WTC11 (cell line): ENCODE data around the gene INPP5F. TPM values are rescaled to one million over a fixed set of nuclear protein-coding genes. Genes with fewer than 3 reads are reported as not detected.
A peak's percentile ranks its signal among the peaks of the same experiment; 100 is the strongest.

ENCODE experiments used
- ATAC-seq: fragments of 200-7000 bp; cut with Tn5 transposase; 2 replicates; pipeline ENCODE4 v1.10.0; 2021; ENCODE audit warnings: mild to moderate bottlenecking, moderate library complexity
- CTCF ChIA-PET: fragments of 300-600 bp; sonication (Branson Sonifier 250); formaldehyde crosslinking; loops from one replicate; lab custom pipeline; 2021; ENCODE audit warnings: antibody characterized with exemption; lab: Charles Lee
- POLR2A ChIA-PET: fragments of 350-600 bp; sonication (Branson Sonifier 250); formaldehyde crosslinking; loops from one replicate; lab custom pipeline; 2021; ENCODE audit warnings: antibody characterized with exemption; lab: Charles Lee
- DNase-seq: peaks from one replicate; pipeline ENCODE4 v3.0.0; 2021; ENCODE audit warnings: low spot score
- H3K27ac Mint-ChIP-seq: 2 replicates; pipeline ENCODE4 v1.8.0; 2021; ENCODE audit warnings: mixed read lengths
- H3K27me3 Mint-ChIP-seq: 2 replicates; pipeline ENCODE4 v1.8.0; 2021; ENCODE audit warnings: low read depth, mild to moderate bottlenecking, moderate library complexity, mixed read lengths
- H3K36me3 Mint-ChIP-seq: 2 replicates; pipeline ENCODE4 v1.8.0; 2021; ENCODE audit warnings: mixed read lengths
- H3K4me1 Mint-ChIP-seq: 2 replicates; pipeline ENCODE4 v1.8.0; 2022; ENCODE audit warnings: mixed read lengths
- H3K4me3 Mint-ChIP-seq: 2 replicates; pipeline ENCODE4 v1.8.0; 2021; ENCODE audit warnings: mild to moderate bottlenecking, moderate library complexity, mixed read lengths
- H3K9me3 Mint-ChIP-seq: 2 replicates; pipeline ENCODE4 v1.8.0; 2021; ENCODE audit warnings: mixed read lengths
- ATF1 ChIP-seq: sonication (generic); formaldehyde crosslinking; IDR thresholded peaks from 2 replicates; pipeline ENCODE4 v1.8.1; 2023; ENCODE audit warnings: mild to moderate bottlenecking, moderate library complexity, missing genetic modification reagents
- JUN ChIP-seq: sonication (generic); formaldehyde crosslinking; IDR thresholded peaks from 2 replicates; pipeline ENCODE4 v1.8.0; 2023; ENCODE audit warnings: mild to moderate bottlenecking, missing genetic modification reagents
- KAT7 ChIP-seq: sonication (generic); formaldehyde crosslinking; IDR thresholded peaks from 2 replicates; pipeline ENCODE4 v1.8.1; 2023; ENCODE audit warnings: missing genetic modification reagents, mild to moderate bottlenecking, borderline replicate concordance
- MXD4 ChIP-seq: fragments of 250-450 bp; sonication (Bioruptor Pico); IDR thresholded peaks from 2 replicates; pipeline ENCODE4 v1.8.0; 2021; ENCODE audit warnings: mild to moderate bottlenecking, moderate library complexity, borderline replicate concordance
- NFATC4 ChIP-seq: fragments of 250-450 bp; sonication (Bioruptor Pico); IDR thresholded peaks from 2 replicates; pipeline ENCODE4 v1.9.0; 2021; ENCODE audit warnings: mild to moderate bottlenecking
- OVOL2 ChIP-seq: fragments of 250-450 bp; sonication (Bioruptor Pico); IDR thresholded peaks from 2 replicates; pipeline ENCODE4 v1.9.0; 2021; ENCODE audit warnings: mild to moderate bottlenecking, borderline replicate concordance
- SMAD3 ChIP-seq: sonication (generic); formaldehyde crosslinking; IDR thresholded peaks from 2 replicates; pipeline ENCODE4 v1.8.0; 2022; ENCODE audit warnings: missing genetic modification reagents, mild to moderate bottlenecking, borderline replicate concordance
- SMAD4 ChIP-seq: sonication (generic); formaldehyde crosslinking; IDR thresholded peaks from 2 replicates; pipeline ENCODE4 v1.8.0; 2022; ENCODE audit warnings: mild to moderate bottlenecking, missing genetic modification reagents
- TEAD1 ChIP-seq: sonication (generic); formaldehyde crosslinking; IDR thresholded peaks from 2 replicates; pipeline ENCODE4 v1.8.0; 2022; ENCODE audit warnings: mild to moderate bottlenecking, missing genetic modification reagents
- TEAD4 ChIP-seq: sonication (generic); formaldehyde crosslinking; IDR thresholded peaks from 2 replicates; pipeline ENCODE4 v1.8.0; 2022; ENCODE audit warnings: mild to moderate bottlenecking, missing genetic modification reagents
- ZBTB21 ChIP-seq: sonication (generic); formaldehyde crosslinking; IDR thresholded peaks from 2 replicates; pipeline ENCODE4 v1.8.1; 2023; ENCODE audit warnings: mild to moderate bottlenecking, missing genetic modification reagents, borderline replicate concordance
- ZNF317 ChIP-seq: sonication (generic); formaldehyde crosslinking; IDR thresholded peaks from 2 replicates; pipeline ENCODE4 v1.8.1; 2023; ENCODE audit warnings: low read depth, mild to moderate bottlenecking, moderate library complexity, missing genetic modification reagents, borderline replicate concordance
- total RNA-seq: library from RNA; stranded (reverse); gene quantifications from 3 replicates; pipeline ENCODE4 v1.2.3, GENCODE V29; 2021
- TF ChIP-seq, protein P1 (sequence below): sonication (generic); formaldehyde crosslinking; IDR thresholded peaks from 2 replicates; pipeline ENCODE4 v1.8.0; 2022; ENCODE audit warnings: mild to moderate bottlenecking, missing genetic modification reagents
- TF ChIP-seq, protein P2 (sequence below): sonication (generic); formaldehyde crosslinking; IDR thresholded peaks from 2 replicates; pipeline ENCODE4 v1.8.1; 2023; ENCODE audit warnings: mild to moderate bottlenecking, missing genetic modification reagents
- TF ChIP-seq, protein P3 (sequence below): sonication (generic); formaldehyde crosslinking; IDR thresholded peaks from 2 replicates; pipeline ENCODE4 v1.8.1; 2023; ENCODE audit warnings: mild to moderate bottlenecking, missing genetic modification reagents
- TF ChIP-seq, protein P4 (sequence below): sonication (generic); formaldehyde crosslinking; IDR thresholded peaks from 2 replicates; pipeline ENCODE4 v1.8.0; 2023; ENCODE audit warnings: missing genetic modification reagents
- TF ChIP-seq, protein P5 (sequence below): fragments of 250-450 bp; sonication (Bioruptor Pico); IDR thresholded peaks from 2 replicates; pipeline ENCODE4 v1.8.0; 2021; ENCODE audit warnings: mild to moderate bottlenecking
- TF ChIP-seq, protein P6 (sequence below): sonication (generic); formaldehyde crosslinking; IDR thresholded peaks from 2 replicates; pipeline ENCODE4 v1.8.1; 2023; ENCODE audit warnings: mild to moderate bottlenecking, missing genetic modification reagents, moderate library complexity

Gene INPP5F
- total RNA-seq, 1 experiment from 2014 or later: 83.3 TPM

DNA sequence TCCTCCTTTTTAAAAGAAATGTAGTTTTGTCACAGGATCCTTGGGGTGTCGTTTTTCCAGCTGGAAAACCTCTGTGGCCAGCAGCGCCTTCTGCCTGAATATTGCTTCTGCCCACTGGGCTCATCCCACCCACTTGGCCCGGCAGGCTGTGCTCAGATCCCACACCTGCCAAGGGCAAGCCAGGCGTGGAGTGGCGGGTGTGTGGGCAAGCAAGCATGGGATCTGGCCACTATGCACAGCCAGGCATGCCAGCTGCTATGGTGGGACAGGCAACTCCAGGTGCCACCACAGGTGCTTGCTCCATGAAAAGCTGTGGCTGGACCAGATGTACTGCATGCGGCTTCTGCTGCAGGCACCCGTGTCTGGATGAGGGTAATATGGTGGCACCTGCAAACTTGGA is 31.2 kb upstream of the INPP5F start:
- ATAC-seq (no peak), DNase-seq (no peak)
- no peaks in the 10 kb centered on the region for H3K27me3 Mint-ChIP-seq
- H3K9me3 Mint-ChIP-seq: peaks cover 19% of the 10 kb centered on the region
- CTCF ChIA-PET: no interaction called here
- H3K27ac Mint-ChIP-seq: no peak overlapping the region
- H3K4me3 Mint-ChIP-seq: no peak overlapping the region
- TF ChIP-seq, protein P1, sequence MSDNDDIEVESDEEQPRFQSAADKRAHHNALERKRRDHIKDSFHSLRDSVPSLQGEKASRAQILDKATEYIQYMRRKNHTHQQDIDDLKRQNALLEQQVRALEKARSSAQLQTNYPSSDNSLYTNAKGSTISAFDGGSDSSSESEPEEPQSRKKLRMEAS (CRISPR knock-in tag): no peak
- no peak for TF ChIP-seq KAT7 (CRISPR knock-in tag)
- TF ChIP-seq TEAD1 (CRISPR knock-in tag): no peak
- TF ChIP-seq SMAD3 (CRISPR knock-in tag): no peak
- TF ChIP-seq ATF1 (CRISPR knock-in tag): no peak
- TF ChIP-seq, protein P2, sequence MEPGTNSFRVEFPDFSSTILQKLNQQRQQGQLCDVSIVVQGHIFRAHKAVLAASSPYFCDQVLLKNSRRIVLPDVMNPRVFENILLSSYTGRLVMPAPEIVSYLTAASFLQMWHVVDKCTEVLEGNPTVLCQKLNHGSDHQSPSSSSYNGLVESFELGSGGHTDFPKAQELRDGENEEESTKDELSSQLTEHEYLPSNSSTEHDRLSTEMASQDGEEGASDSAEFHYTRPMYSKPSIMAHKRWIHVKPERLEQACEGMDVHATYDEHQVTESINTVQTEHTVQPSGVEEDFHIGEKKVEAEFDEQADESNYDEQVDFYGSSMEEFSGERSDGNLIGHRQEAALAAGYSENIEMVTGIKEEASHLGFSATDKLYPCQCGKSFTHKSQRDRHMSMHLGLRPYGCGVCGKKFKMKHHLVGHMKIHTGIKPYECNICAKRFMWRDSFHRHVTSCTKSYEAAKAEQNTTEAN (CRISPR knock-in tag): no peak
- TF ChIP-seq, all 79 proteins: peak for 0
- Mint-ChIP-seq H3K4me1 (peaks cover 9% of the 10 kb centered on the region), H3K36me3 (no peaks in the 10 kb centered on the region; the same call in 1 of the 2 replicates)
- POLR2A ChIA-PET: interaction anchor here (1.9 kb wide), 1 partner anchor 31 kb away, joined by 6 read pairs; the partner anchor contains the start of gene INPP5F

DNA sequence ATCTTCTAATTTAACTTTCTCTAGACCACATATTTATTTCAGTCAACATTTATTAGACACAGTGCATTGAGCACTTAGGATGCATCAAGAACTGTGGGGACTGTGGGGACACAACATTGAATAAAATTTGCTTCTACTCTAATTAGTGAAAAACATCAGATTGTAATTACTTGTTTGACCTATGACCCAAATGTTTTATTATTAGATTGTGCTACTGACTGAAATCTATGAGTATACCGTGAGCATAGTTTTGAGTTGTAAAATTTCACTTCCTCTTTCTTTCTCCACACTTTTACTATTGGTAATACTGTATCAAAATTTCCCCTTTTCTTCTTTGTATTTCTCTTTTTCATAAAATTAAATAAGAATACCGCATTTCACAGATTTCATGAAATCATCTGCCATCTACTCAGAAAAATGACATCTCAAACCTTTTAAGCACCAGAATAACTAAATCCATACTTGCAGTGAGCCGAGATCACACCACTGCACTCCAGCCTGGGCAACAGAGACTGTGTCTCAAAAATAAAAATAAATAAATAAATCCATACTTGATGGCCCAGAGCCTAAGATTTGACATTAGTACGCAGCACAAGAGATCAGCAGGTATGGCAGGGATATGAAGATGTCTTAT is 25.4 kb upstream of the INPP5F start:
- H3K9me3 Mint-ChIP-seq: peaks cover 9% of the 10 kb centered on the region
- no peak for DNase-seq

DNA sequence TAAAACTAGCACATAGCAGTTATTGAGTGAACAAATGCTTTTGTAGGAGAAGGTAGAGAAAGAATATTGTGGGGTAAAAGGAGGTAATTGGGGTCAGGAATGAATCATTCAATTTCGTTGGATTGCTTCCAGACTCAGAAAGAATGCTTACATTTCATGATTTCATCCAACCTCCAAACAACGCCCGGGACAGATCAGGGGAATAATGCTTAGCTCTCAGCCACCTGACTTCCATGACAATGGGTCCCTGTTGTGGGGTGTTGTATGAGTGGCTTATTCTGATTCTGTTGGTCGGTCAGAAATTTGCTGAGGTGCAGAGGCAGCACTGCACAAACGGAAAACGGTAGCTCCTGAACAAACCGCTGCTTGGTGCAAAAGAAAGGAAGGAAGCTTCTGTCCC is 24.0 kb upstream of the INPP5F start:
- ATAC-seq (peak; percentile 71), DNase-seq (no peak)
- Mint-ChIP-seq H3K27me3 (no peaks in the 10 kb centered on the region), H3K4me3 (no peak overlapping the region), H3K27ac (no peak overlapping the region), H3K36me3 (peaks cover 10% of the 10 kb centered on the region), H3K4me1 (peaks cover 18% of the 10 kb centered on the region), H3K9me3 (peaks cover 11% of the 10 kb centered on the region)
- CTCF ChIA-PET: interaction anchor here (0.5 to 1.5 kb wide), 5 partner anchors 15 to 117 kb away, joined by 3 to 8 read pairs (median 4); no protein-coding TSS in a partner anchor
- POLR2A ChIA-PET: interaction anchor here (0.5 to 0.8 kb wide), 4 partner anchors 15 to 192 kb away, joined by 3 to 6 read pairs (median 4); no protein-coding TSS in a partner anchor
- TF ChIP-seq TEAD1 (CRISPR knock-in tag) (no peak), ZNF317 (CRISPR knock-in tag) (no peak), MXD4 (no peak), ZBTB21 (CRISPR knock-in tag) (no peak), OVOL2 (CRISPR knock-in tag) (no peak), TEAD4 (CRISPR knock-in tag) (no peak), JUN (no peak)
- TF ChIP-seq, protein P3, sequence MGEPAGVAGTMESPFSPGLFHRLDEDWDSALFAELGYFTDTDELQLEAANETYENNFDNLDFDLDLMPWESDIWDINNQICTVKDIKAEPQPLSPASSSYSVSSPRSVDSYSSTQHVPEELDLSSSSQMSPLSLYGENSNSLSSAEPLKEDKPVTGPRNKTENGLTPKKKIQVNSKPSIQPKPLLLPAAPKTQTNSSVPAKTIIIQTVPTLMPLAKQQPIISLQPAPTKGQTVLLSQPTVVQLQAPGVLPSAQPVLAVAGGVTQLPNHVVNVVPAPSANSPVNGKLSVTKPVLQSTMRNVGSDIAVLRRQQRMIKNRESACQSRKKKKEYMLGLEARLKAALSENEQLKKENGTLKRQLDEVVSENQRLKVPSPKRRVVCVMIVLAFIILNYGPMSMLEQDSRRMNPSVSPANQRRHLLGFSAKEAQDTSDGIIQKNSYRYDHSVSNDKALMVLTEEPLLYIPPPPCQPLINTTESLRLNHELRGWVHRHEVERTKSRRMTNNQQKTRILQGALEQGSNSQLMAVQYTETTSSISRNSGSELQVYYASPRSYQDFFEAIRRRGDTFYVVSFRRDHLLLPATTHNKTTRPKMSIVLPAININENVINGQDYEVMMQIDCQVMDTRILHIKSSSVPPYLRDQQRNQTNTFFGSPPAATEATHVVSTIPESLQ (CRISPR knock-in tag): no peak
- TF ChIP-seq, protein P4, sequence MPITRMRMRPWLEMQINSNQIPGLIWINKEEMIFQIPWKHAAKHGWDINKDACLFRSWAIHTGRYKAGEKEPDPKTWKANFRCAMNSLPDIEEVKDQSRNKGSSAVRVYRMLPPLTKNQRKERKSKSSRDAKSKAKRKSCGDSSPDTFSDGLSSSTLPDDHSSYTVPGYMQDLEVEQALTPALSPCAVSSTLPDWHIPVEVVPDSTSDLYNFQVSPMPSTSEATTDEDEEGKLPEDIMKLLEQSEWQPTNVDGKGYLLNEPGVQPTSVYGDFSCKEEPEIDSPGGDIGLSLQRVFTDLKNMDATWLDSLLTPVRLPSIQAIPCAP (CRISPR knock-in tag): no peak
- TF ChIP-seq, protein P1 (CRISPR knock-in tag): no peak

More for the DNA sequence above, 25.4 kb upstream of the INPP5F start:
- Mint-ChIP-seq H3K4me3 (no peak overlapping the region), H3K4me1 (peaks cover 14% of the 10 kb centered on the region)
- TF ChIP-seq, protein P4 (CRISPR knock-in tag): no peak
- TF ChIP-seq SMAD3 (CRISPR knock-in tag) (no peak), SMAD4 (no peak), NFATC4 (CRISPR knock-in tag) (no peak)
- TF ChIP-seq, protein P5, sequence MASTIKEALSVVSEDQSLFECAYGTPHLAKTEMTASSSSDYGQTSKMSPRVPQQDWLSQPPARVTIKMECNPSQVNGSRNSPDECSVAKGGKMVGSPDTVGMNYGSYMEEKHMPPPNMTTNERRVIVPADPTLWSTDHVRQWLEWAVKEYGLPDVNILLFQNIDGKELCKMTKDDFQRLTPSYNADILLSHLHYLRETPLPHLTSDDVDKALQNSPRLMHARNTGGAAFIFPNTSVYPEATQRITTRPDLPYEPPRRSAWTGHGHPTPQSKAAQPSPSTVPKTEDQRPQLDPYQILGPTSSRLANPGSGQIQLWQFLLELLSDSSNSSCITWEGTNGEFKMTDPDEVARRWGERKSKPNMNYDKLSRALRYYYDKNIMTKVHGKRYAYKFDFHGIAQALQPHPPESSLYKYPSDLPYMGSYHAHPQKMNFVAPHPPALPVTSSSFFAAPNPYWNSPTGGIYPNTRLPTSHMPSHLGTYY (CRISPR knock-in tag): no peak
- TF ChIP-seq, protein P6, sequence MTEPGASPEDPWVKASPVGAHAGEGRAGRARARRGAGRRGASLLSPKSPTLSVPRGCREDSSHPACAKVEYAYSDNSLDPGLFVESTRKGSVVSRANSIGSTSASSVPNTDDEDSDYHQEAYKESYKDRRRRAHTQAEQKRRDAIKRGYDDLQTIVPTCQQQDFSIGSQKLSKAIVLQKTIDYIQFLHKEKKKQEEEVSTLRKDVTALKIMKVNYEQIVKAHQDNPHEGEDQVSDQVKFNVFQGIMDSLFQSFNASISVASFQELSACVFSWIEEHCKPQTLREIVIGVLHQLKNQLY (CRISPR knock-in tag): no peak
- TF ChIP-seq, protein P3 (CRISPR knock-in tag): no peak
- TF ChIP-seq, all 79 proteins: peak for 0
- no peak overlapping the region for H3K27ac Mint-ChIP-seq
- H3K36me3 Mint-ChIP-seq: no peaks in the 10 kb centered on the region
- ChIA-PET POLR2A (no interaction called here), CTCF (interaction anchor here (0.7 kb wide), 1 partner anchor 13 kb away, joined by 3 read pairs; no protein-coding TSS in a partner anchor)
- no peak for ATAC-seq
- H3K27me3 Mint-ChIP-seq: no peaks in the 10 kb centered on the region
